Nephron progenitor cell (in vitro differentiated cells): ENCODE data around the gene SGPP1.

Experiments used
- DNase-seq: peaks from one replicate; pipeline ENCODE4 v3.0.0; 2021
- H3K27ac Mint-ChIP-seq: 2 replicates; pipeline ENCODE4 v1.8.0; 2021; ENCODE audit warnings: mild to moderate bottlenecking, moderate library complexity, mixed read lengths
- H3K27me3 Mint-ChIP-seq: 2 replicates; pipeline ENCODE4 v1.8.0; 2021; ENCODE audit warnings: mild to moderate bottlenecking, low read depth, mixed read lengths; ENCODE audit not compliant: poor library complexity
- H3K36me3 Mint-ChIP-seq: 2 replicates; pipeline ENCODE4 v1.8.0; 2021; ENCODE audit warnings: low read depth, mixed read lengths
- H3K4me1 Mint-ChIP-seq: 2 replicates; pipeline ENCODE4 v1.8.0; 2021; ENCODE audit warnings: mixed read lengths
- H3K4me3 Mint-ChIP-seq: 2 replicates; pipeline ENCODE4 v1.8.0; 2021; ENCODE audit warnings: mild to moderate bottlenecking, moderate library complexity, mixed read lengths
- H3K9me3 Mint-ChIP-seq: 2 replicates; pipeline ENCODE4 v1.8.0; 2021; ENCODE audit warnings: mild to moderate bottlenecking, moderate library complexity, mixed read lengths
- CTCF ChIP-seq: fragments of 200-600 bp; sonication (generic); IDR thresholded peaks from 2 replicates; pipeline ENCODE4 v1.5.0; 2021; ENCODE audit warnings: antibody characterized with exemption

SGPP1 gene

GRCh38 chr14:63764620-63765139, 36.8 kb upstream of the SGPP1 start:
- no peak for TF ChIP-seq CTCF
- H3K27ac Mint-ChIP-seq: peak overlapping the region; percentile 39
- H3K9me3 Mint-ChIP-seq: peaks cover 4% of the 10 kb centered on the region
- H3K27me3 Mint-ChIP-seq: peaks cover 3% of the 10 kb centered on the region
- H3K4me1 Mint-ChIP-seq: peaks cover 11% of the 10 kb centered on the region
- no peak for DNase-seq
- no peaks in the 10 kb centered on the region for H3K36me3 Mint-ChIP-seq
- H3K4me3 Mint-ChIP-seq: no peak overlapping the region

GRCh38 chr14:63764103-63764502, 36.2 kb upstream of the SGPP1 start:
- H3K9me3 Mint-ChIP-seq: peaks cover 4% of the 10 kb centered on the region
- peaks cover 3% of the 10 kb centered on the region for H3K27me3 Mint-ChIP-seq
- TF ChIP-seq CTCF: no peak

GRCh38 chr14:63761351-63762117, 33.7 kb upstream of the SGPP1 start:
- Mint-ChIP-seq H3K27ac (no peak overlapping the region), H3K9me3 (peaks cover 4% of the 10 kb centered on the region), H3K36me3 (no peaks in the 10 kb centered on the region), H3K4me1 (peaks cover 3% of the 10 kb centered on the region), H3K4me3 (no peak overlapping the region), H3K27me3 (peaks cover 3% of the 10 kb centered on the region)
- DNase-seq: no peak
- TF ChIP-seq CTCF: no peak

More at GRCh38 chr14:63764103-63764502, 36.2 kb upstream of the SGPP1 start:
- DNase-seq: no peak
- H3K36me3 Mint-ChIP-seq: no peaks in the 10 kb centered on the region
- H3K4me3 Mint-ChIP-seq: no peak overlapping the region
- no peak overlapping the region for H3K27ac Mint-ChIP-seq
- H3K4me1 Mint-ChIP-seq: peaks cover 11% of the 10 kb centered on the region

- no peak for TF ChIP-seq CTCF
- no peak for DNase-seq
- H3K4me3 Mint-ChIP-seq: no peak overlapping the region
- H3K9me3 Mint-ChIP-seq: peaks cover 3% of the 10 kb centered on the region
- H3K4me1 Mint-ChIP-seq: no peaks in the 10 kb centered on the region
- H3K27ac Mint-ChIP-seq: no peak overlapping the region
- H3K27me3 Mint-ChIP-seq: peaks cover 6% of the 10 kb centered on the region
- no peaks in the 10 kb centered on the region for H3K36me3 Mint-ChIP-seq
Measured at GRCh38 chr14:63760014-63760413, 32.1 kb upstream of the SGPP1 start.

GRCh38 chr14:63759456-63759855, 31.6 kb upstream of the SGPP1 start:
- peaks cover 6% of the 10 kb centered on the region for H3K27me3 Mint-ChIP-seq
- H3K4me1 Mint-ChIP-seq: no peaks in the 10 kb centered on the region
- H3K27ac Mint-ChIP-seq: no peak overlapping the region
- no peak for DNase-seq
- no peaks in the 10 kb centered on the region for H3K9me3 Mint-ChIP-seq
- TF ChIP-seq CTCF: no peak
- no peaks in the 10 kb centered on the region for H3K36me3 Mint-ChIP-seq
- H3K4me3 Mint-ChIP-seq: no peak overlapping the region

- Mint-ChIP-seq H3K9me3 (no peaks in the 10 kb centered on the region), H3K36me3 (no peaks in the 10 kb centered on the region), H3K27ac (no peak overlapping the region), H3K4me1 (no peaks in the 10 kb centered on the region), H3K27me3 (peaks cover 3% of the 10 kb centered on the region), H3K4me3 (no peak overlapping the region)
- no peak for DNase-seq
- no peak for TF ChIP-seq CTCF
Measured at GRCh38 chr14:63757211-63757610, 29.3 kb upstream of the SGPP1 start.
